Measurements from ENCODE around the gene HCN1.

- TF ChIP-seq CTCF (conservative IDR thresholded peaks at IDR 0.05; ENCODE audit: low read depth, low read length) (no peak), MAFK (IDR thresholded peaks at IDR 0.05; ENCODE audit: low read depth, low read length) (no peak), CHD1 (IDR thresholded peaks at IDR 0.05; ENCODE audit: low read depth, low read length) (no peak), MXI1 (IDR thresholded peaks at IDR 0.05; ENCODE audit: borderline replicate concordance, low read depth, low read length) (no peak), FOS (IDR thresholded peaks at IDR 0.05; ENCODE audit: low read depth, low read length) (no peak), RAD21 (IDR thresholded peaks at IDR 0.05; ENCODE audit: low read length) (no peak), POLR2A (IDR thresholded peaks at IDR 0.05; ENCODE audit: low read depth, low read length) (no peak)
Observed at GRCh38 chr5:45335978-45336377, 360.2 kb downstream of the HCN1 start.

Data from IMR-90 (cell line).